Subcutaneous adipose tissue (tissue), 4 donors: ENCODE measurements around the gene CRYBB1. TPM values are rescaled to one million over a fixed set of nuclear protein-coding genes. Genes with fewer than 3 reads are reported as not detected.

Experiments used
- CTCF ChIP-seq: fragments of 450-650 bp; IDR thresholded peaks from one replicate; pipeline ENCODE4 v1.5.1; 2016; ENCODE audit warnings: low read depth, mild to moderate bottlenecking, control low read depth, antibody characterized with exemption, moderate library complexity
- total RNA-seq, 4 donors: library from RNA; depleted of rRNA; stranded (reverse); fragments of >200 nt; gene quantifications; one replicate each; pipeline ENCODE4 v1.1.0, GENCODE V29; 2016

Gene CRYBB1
- total RNA-seq, 4 donors from 2014 or later: 0.75 to 3.7 (median 1.0) TPM

- TF ChIP-seq CTCF: no peak
Observed at GRCh38 chr22:26601726-26602125, 16.1 kb downstream of the CRYBB1 start.

- no peak for TF ChIP-seq CTCF
Observed at GRCh38 chr22:26599505-26599904, 18.3 kb downstream of the CRYBB1 start.

GRCh38 chr22:26597480-26597879 is 20.3 kb downstream of the CRYBB1 start:
- TF ChIP-seq CTCF: no peak

DNA sequence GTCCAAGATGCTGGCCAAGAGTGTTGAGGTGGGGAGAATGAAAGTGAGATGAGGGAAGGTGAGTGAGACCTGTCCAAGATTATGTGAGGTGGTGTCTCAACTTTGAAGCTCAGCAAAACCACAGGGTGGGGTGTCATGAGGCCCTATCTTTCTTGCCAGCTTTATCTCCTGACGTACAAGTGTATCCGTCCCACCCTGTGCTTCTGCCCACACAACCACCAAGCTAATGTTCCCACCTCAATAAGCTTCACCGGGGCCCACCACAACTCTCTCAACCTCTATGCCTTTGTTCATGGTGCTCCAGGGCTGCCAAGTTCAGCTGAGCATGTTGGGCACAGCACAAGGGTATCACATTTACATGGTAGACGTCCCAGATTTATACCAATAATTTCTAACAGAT is 20.8 kb downstream of the CRYBB1 start:
- TF ChIP-seq CTCF: no peak

GRCh38 chr22:26593763-26594162 is 24.1 kb downstream of the CRYBB1 start:
- TF ChIP-seq CTCF: no peak

- TF ChIP-seq CTCF: no peak
Observed at GRCh38 chr22:26592421-26592891, 25.4 kb downstream of the CRYBB1 start.

GRCh38 chr22:26589845-26590736 is 27.7 kb downstream of the CRYBB1 start, which contains the start of gene TPST2:
Gene TPST2 (minus strand): TSS chr22:26590132. CDS start chr22:26541630, 48,502 bp downstream.
- TF ChIP-seq CTCF: no peak
